PC-9 (cell line): ENCODE data around the gene ZDHHC16. TPM values are rescaled to one million over a fixed set of nuclear protein-coding genes. Genes with fewer than 3 reads are reported as not detected.
"Not testable (repeated sequence)": the region's sequence is repeated elsewhere in the genome, so short reads cannot be mapped to it uniquely, and the experiment has no call there.

Source experiments
- BruUV-seq: library from RNA; stranded (reverse); fragments of 400-500 nt; replicated peaks from 2 replicates; lab custom pipeline; 2021; lab: Mats Ljungman, UMichigan
- CTCF ChIA-PET: fragments of 300-600 bp; sonication (Branson Sonifier 250); formaldehyde crosslinking; loops from one replicate; lab custom pipeline; 2022; ENCODE audit warnings: antibody characterized with exemption; lab: Charles Lee
- POLR2A ChIA-PET: fragments of 300-600 bp; sonication (Branson Sonifier 250); formaldehyde crosslinking; loops from one replicate; lab custom pipeline; 2022; ENCODE audit warnings: antibody characterized with exemption; ENCODE audit not compliant: unreplicated experiment; lab: Charles Lee
- DNase-seq, 2 experiments: peaks; one replicate each; pipeline versions ENCODE4 v3.0.0 to v3.0.0-alpha.2; 2015 to 2022; ENCODE audit warnings: mixed read lengths in 1 of 2
- H2AFZ ChIP-seq: fragments of 200-600 bp; sonication (generic); 2 replicates; pipeline ENCODE4 v1.8.1; 2017; ENCODE audit warnings: antibody characterized with exemption
- H3F3A ChIP-seq: fragments of 200-600 bp; sonication (generic); 2 replicates; pipeline ENCODE4 v1.8.1; 2017; ENCODE audit warnings: antibody characterized with exemption, mild to moderate bottlenecking, low read depth; ENCODE audit not compliant: insufficient read depth
- H3K27ac ChIP-seq: fragments of 200-600 bp; sonication (generic); 2 replicates; pipeline ENCODE4 v1.6.1; 2016; ENCODE audit warnings: mixed run types
- H3K27me3 ChIP-seq: fragments of 200-600 bp; sonication (generic); 2 replicates; pipeline ENCODE4 v1.6.1; 2016; ENCODE audit warnings: low read depth, mixed run types; ENCODE audit not compliant: insufficient read depth
- H3K36me3 ChIP-seq: fragments of 200-600 bp; sonication (generic); 2 replicates; pipeline ENCODE4 v1.6.1; 2016; ENCODE audit warnings: low read depth, mixed run types
- H3K4me1 ChIP-seq: fragments of 200-600 bp; sonication (generic); replicated peaks from 2 replicates; pipeline ENCODE4 v1.6.1; 2016; ENCODE audit warnings: mixed run types; ENCODE audit not compliant: insufficient read depth
- H3K4me2 ChIP-seq: fragments of 200-600 bp; sonication (generic); 2 replicates; pipeline ENCODE4 v1.6.1; 2017; ENCODE audit warnings: mixed run types
- H3K4me3 ChIP-seq: fragments of 200-600 bp; sonication (generic); 2 replicates; pipeline ENCODE4 v1.6.1; 2016; ENCODE audit warnings: mixed run types
- H3K79me2 ChIP-seq: fragments of 200-600 bp; sonication (generic); 2 replicates; pipeline ENCODE4 v1.6.1; 2017; ENCODE audit warnings: low read depth, mixed run types
- H3K9me2 ChIP-seq: fragments of 200-600 bp; sonication (generic); 2 replicates; pipeline ENCODE4 v1.8.1; 2017; ENCODE audit warnings: mild to moderate bottlenecking; ENCODE audit not compliant: insufficient read depth
- H3K9me3 ChIP-seq: fragments of 200-600 bp; sonication (generic); 2 replicates; pipeline ENCODE4 v1.8.1; 2016; ENCODE audit warnings: low read depth; ENCODE audit not compliant: insufficient read depth
- H4K20me1 ChIP-seq: fragments of 200-600 bp; sonication (generic); 2 replicates; pipeline ENCODE4 v1.8.1; 2017; ENCODE audit not compliant: insufficient read depth
- CTCF ChIP-seq: fragments of 200-600 bp; sonication (generic); conservative IDR thresholded peaks from 2 replicates; pipeline ENCODE4 v1.6.1; 2017; ENCODE audit warnings: mixed run types, antibody characterized with exemption, mild to moderate bottlenecking, moderate library complexity
- EZH2 ChIP-seq: fragments of 200-600 bp; sonication (generic); IDR thresholded peaks from 2 replicates; pipeline ENCODE4 v1.8.0; 2017; ENCODE audit warnings: antibody characterized with exemption, low read depth
- intact Hi-C: fragments of 100-400 bp; cut with micrococcal nuclease; formaldehyde crosslinking; loops from one replicate; pipeline ENCODE4 v1.10.0; 2022; ENCODE audit not compliant: unreplicated experiment
- total RNA-seq: library from RNA; stranded (reverse); gene quantifications from 2 replicates; pipeline ENCODE4 v1.2.3, GENCODE V29; 2021

ZDHHC16 gene
- total RNA-seq, 1 experiment from 2014 or later, result 29.6 TPM

- no TSS peak for BruUV-seq
- intact Hi-C loops, result no loop called here
- Histone ChIP-seq H2AFZ (no peak overlapping the region), H4K20me1 (no peaks in the 10 kb centered on the region), H3K4me2 (no peak overlapping the region), H3K4me1 (0 out of 2 replicates have a peak, but pooled peaks cover 1% of the 10 kb centered on the region), H3K4me3 (no peak overlapping the region), H3K9me3 (no peaks in the 10 kb centered on the region), H3K27ac (no peak overlapping the region), H3K27me3 (no peaks in the 10 kb centered on the region), H3K9me2 (no peaks in the 10 kb centered on the region), H3K79me2 (no peaks in the 10 kb centered on the region), H3K36me3 (0 out of 2 replicates have a peak, but pooled peaks cover 7% of the 10 kb centered on the region), H3F3A (no peaks in the 10 kb centered on the region; the same call in 1 of the 2 replicates)
- TF ChIP-seq EZH2 (no peak), CTCF (no peak)
- ChIA-PET POLR2A (no interaction called here), CTCF (interaction anchor here (1.2 kb wide), 1 partner anchor 9 kb away, joined by 4 read pairs; no protein-coding TSS in a partner anchor)
- DNase-seq, result no peak
These were observed 30.1 kb downstream of the ZDHHC16 start for GRCh38 chr10:97475936-97476594.

GRCh38 chr10:97479410-97479809 is 33.4 kb downstream of the ZDHHC16 start:
- H3K79me2 ChIP-seq, H3K4me1 ChIP-seq, H3K9me2 ChIP-seq, H3K4me3 ChIP-seq, H3K27me3 ChIP-seq, H3K36me3 ChIP-seq, DNase-seq, POLR2A ChIA-PET, H3K9me3 ChIP-seq, H3K4me2 ChIP-seq, H3K27ac ChIP-seq, H3F3A ChIP-seq, H2AFZ ChIP-seq, H4K20me1 ChIP-seq, intact Hi-C loops, BruUV-seq, CTCF ChIA-PET: not testable (repeated sequence)

- 0 out of 2 replicates have a peak, but pooled peaks cover 2% of the 10 kb centered on the region for H3K36me3 ChIP-seq
- intact Hi-C loops, result no loop called here
- no peak for DNase-seq
These were observed 34.0 kb downstream of the ZDHHC16 start for GRCh38 chr10:97479939-97480338.

More at GRCh38 chr10:97479939-97480338, 34.0 kb downstream of the ZDHHC16 start:
- no peak overlapping the region for H3K4me2 ChIP-seq
- H3K9me3 ChIP-seq, result no peaks in the 10 kb centered on the region
- no peaks in the 10 kb centered on the region for H3K79me2 ChIP-seq
- no peaks in the 10 kb centered on the region for H4K20me1 ChIP-seq
- POLR2A ChIA-PET, result interaction anchor here (0.7 kb wide), 1 partner anchor 201 kb away, joined by 5 read pairs; no protein-coding TSS in a partner anchor
- TF ChIP-seq CTCF (no peak), EZH2 (no peak)
- H3K27me3 ChIP-seq, result no peaks in the 10 kb centered on the region
- no peak overlapping the region for H3K4me3 ChIP-seq
- H3F3A ChIP-seq, result no peaks in the 10 kb centered on the region; the same call in 1 of the 2 replicates
- no peaks in the 10 kb centered on the region for H3K9me2 ChIP-seq
- BruUV-seq, result no TSS peak
- no peak overlapping the region for H2AFZ ChIP-seq
- CTCF ChIA-PET, result no interaction called here
- no peak overlapping the region for H3K27ac ChIP-seq
- 0 out of 2 replicates have a peak, but pooled peaks cover 3% of the 10 kb centered on the region for H3K4me1 ChIP-seq
